Measurements from ENCODE around the gene THAP2.

Gene THAP2

DNA sequence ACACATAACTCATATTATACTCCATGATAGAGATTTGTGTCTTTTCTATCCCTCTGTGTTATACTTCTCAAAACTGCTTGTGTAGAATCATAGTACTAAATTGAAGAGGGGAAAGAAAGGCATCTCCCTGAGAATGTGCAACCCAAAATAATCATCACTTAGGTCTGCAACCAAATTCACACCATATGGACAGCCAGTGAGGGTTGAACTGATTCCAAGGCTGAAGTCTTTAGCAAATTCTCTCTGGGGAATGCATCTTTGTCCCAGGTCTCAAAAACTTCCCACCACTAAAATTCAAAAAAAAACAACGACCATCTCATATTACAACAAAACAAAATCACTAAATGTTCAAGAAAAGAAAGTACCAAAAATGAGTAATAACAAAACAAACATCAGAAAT is 11.4 kb upstream of the THAP2 start:
- peaks cover 29% of the 10 kb centered on the region for H3K4me1 Mint-ChIP-seq
- H3K9me3 Mint-ChIP-seq: no peaks in the 10 kb centered on the region
- DNase-seq (ENCODE audit: low spot score in 2 of 2) (no peak), ATAC-seq (no peak)
- no peak overlapping the region for H3K27ac Mint-ChIP-seq
- no peaks in the 10 kb centered on the region for H3K36me3 Mint-ChIP-seq
- H3K4me3 Mint-ChIP-seq: no peak overlapping the region

GRCh38 chr12:71653137-71653536 is 11.0 kb upstream of the THAP2 start:
- Mint-ChIP-seq H3K4me1 (peaks cover 29% of the 10 kb centered on the region), H3K9me3 (no peaks in the 10 kb centered on the region)

DNA sequence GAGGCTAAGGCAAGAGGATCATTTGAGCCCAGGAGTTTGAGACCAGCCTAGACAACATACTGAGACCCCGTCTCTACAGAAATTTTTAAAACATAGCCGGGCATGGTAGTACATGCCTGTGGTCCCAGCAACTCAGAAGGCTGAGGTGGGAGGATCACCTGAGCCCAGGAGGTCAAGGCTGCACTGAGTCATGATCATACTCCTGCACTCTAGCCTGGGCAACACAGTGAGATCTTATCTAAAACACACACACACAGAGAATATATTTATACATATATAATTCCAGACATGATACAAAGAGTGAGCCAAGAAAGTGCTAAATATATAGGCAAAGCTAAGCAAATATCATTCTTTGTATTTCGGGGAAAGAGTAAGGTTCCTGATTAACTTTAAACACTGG is 9.9 kb upstream of the THAP2 start:
- peaks cover 35% of the 10 kb centered on the region for H3K4me1 Mint-ChIP-seq
- peak overlapping the region; percentile 31 for H3K4me3 Mint-ChIP-seq
- H3K36me3 Mint-ChIP-seq: no peaks in the 10 kb centered on the region
- no peaks in the 10 kb centered on the region for H3K9me3 Mint-ChIP-seq
- ATAC-seq (no peak), DNase-seq (ENCODE audit: low spot score in 2 of 2) (no peak)
- H3K27ac Mint-ChIP-seq: no peak overlapping the region

More at GRCh38 chr12:71653137-71653536, 11.0 kb upstream of the THAP2 start:
- ATAC-seq (no peak), DNase-seq (ENCODE audit: low spot score in 2 of 2) (no peak)
- Mint-ChIP-seq H3K36me3 (no peaks in the 10 kb centered on the region), H3K27ac (no peak overlapping the region), H3K4me3 (no peak overlapping the region)

- H3K4me3 Mint-ChIP-seq: peak overlapping the region; percentile 31
- H3K9me3 Mint-ChIP-seq: no peaks in the 10 kb centered on the region
- no peaks in the 10 kb centered on the region for H3K36me3 Mint-ChIP-seq
- H3K27ac Mint-ChIP-seq: peak overlapping the region; percentile 47
- ATAC-seq: no peak
- H3K4me1 Mint-ChIP-seq: peaks cover 33% of the 10 kb centered on the region
- DNase-seq (ENCODE audit: low spot score in 2 of 2): no peak
Observed at GRCh38 chr12:71655495-71655894, 8.6 kb upstream of the THAP2 start.

DNA sequence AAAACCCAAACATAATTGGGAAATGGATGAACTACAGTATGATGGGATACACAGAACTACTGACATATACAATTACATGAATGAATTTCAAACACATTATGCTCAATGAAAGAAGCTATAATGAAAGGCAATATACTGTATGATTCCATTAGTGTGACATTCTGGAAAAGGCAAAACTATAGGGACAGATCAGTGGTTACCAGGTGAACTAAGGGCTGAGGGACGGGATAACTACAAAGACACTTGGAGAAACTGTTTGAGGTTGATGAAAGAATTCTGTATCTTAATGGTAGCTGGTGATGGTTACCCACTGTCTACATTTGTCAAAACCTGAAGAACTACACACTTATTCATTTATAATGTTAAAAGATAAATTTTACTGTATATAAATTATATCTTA is 8.2 kb upstream of the THAP2 start:
- DNase-seq (ENCODE audit: low spot score in 2 of 2) (no peak), ATAC-seq (no peak)
- Mint-ChIP-seq H3K4me3 (peak overlapping the region; percentile 31), H3K27ac (no peak overlapping the region), H3K9me3 (no peaks in the 10 kb centered on the region), H3K4me1 (peaks cover 33% of the 10 kb centered on the region), H3K36me3 (no peaks in the 10 kb centered on the region)

DNA sequence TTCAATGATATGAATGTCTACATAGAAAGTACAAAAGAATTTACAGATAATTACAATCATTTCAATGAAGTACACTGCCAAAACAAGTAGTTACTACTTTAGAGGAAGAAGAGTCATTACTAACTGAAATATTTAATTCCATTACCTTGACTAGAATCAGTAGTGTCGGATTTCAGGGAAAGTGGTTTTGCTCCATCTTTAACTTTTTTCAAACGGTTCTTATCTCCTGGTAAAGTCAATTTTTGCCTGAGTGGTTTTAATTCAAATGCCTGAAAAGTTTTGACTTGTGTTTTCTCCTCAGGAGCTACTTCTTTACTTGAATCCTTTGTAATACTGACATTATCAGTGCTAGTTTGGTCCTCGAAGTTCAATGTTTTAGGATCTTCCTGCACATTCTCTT is 7.4 kb upstream of the THAP2 start:
- peaks cover 36% of the 10 kb centered on the region for H3K4me1 Mint-ChIP-seq
- H3K9me3 Mint-ChIP-seq: no peaks in the 10 kb centered on the region
- ATAC-seq: no peak
- no peak overlapping the region for H3K4me3 Mint-ChIP-seq
- no peak for DNase-seq (ENCODE audit: low spot score in 2 of 2)
- H3K27ac Mint-ChIP-seq: no peak overlapping the region
- no peaks in the 10 kb centered on the region for H3K36me3 Mint-ChIP-seq

GRCh38 chr12:71661977-71662530 is 2.0 kb upstream of the THAP2 start:
- peak overlapping the region; percentile 100 for H3K27ac Mint-ChIP-seq
- H3K4me3 Mint-ChIP-seq: peak overlapping the region; percentile 99
- ATAC-seq (no peak), DNase-seq (ENCODE audit: low spot score in 2 of 2) (no peak)
- peaks cover 6% of the 10 kb centered on the region for H3K36me3 Mint-ChIP-seq
- H3K9me3 Mint-ChIP-seq: no peaks in the 10 kb centered on the region
- peaks cover 38% of the 10 kb centered on the region for H3K4me1 Mint-ChIP-seq

DNA sequence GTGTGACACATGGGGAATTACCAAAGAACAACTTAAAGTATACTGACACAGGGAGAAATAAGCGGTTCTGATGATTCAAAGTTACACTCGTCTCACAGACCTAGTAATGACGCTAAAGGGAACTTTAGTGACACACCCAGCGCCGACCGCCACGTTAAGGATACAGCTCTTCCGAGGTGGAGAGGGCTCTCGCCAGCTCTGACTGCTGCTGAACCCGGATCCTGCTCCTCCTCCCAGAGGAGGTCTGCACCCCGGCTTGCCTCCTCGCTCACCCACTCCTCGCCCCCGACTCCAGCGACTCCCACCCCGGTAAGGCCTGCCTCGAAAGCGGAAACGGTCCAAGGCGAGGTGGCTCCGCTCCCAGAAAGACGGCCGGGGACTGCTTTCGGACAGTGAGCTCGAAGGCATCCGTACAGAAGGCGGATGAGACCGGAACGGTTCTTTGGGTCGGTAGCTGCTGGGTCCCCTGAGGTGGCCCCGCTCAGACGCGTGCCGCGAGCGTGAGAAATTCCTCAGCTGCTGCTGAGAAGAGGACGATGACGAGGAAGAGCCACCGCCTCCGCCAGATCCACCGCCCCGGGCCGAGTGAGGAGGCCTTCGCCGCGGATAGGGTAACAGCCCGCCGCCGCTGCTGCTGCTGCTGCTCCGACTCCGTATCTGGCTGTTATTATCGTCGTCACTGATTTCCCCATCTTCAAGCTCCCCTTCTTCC is 1.1 kb upstream of the THAP2 start:
- Mint-ChIP-seq H3K4me1 (peaks cover 44% of the 10 kb centered on the region), H3K9me3 (peaks cover 2% of the 10 kb centered on the region), H3K4me3 (peak overlapping the region; percentile 99), H3K36me3 (peaks cover 6% of the 10 kb centered on the region), H3K27ac (peak overlapping the region; percentile 100)
- ATAC-seq (peak; percentile 83), DNase-seq (ENCODE audit: low spot score in 2 of 2) (peak; percentile 62 to 89)

DNA sequence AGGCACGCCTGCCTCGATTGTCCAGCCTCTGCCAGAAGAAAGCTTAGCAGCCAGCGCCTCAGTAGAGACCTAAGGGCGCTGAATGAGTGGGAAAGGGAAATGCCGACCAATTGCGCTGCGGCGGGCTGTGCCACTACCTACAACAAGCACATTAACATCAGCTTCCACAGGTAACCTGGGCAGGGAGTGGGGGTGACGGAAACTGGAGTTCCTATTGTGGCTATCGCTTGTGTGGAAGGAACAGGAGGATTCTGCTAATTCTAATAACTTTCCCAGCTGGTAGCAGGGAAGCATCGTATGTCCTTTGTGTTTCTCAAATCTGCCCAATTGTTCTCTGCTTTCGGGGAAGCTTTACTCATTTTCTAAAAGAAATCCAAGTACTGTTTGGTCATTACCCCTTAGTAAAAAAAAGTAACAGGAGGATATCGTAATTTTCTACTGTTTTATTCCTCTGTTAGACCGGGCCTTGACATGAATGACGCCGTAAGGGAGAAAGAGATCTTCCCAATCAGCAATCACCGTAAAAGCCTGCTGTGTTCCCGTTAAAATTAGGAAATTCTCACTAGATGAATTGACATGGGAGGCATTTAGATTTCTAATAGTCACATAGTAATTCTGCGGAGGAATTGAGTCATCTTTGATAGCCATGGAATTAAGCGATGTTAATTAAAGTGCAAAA is 449 bp downstream of the THAP2 start:
- H3K4me3 Mint-ChIP-seq: peak overlapping the region; percentile 99
- ATAC-seq (peak; percentile 12), DNase-seq (ENCODE audit: low spot score in 2 of 2) (no peak)
- peak overlapping the region; percentile 100 for H3K27ac Mint-ChIP-seq
- peaks cover 6% of the 10 kb centered on the region for H3K36me3 Mint-ChIP-seq
- peaks cover 2% of the 10 kb centered on the region for H3K9me3 Mint-ChIP-seq
- H3K4me1 Mint-ChIP-seq: peaks cover 34% of the 10 kb centered on the region

DNA sequence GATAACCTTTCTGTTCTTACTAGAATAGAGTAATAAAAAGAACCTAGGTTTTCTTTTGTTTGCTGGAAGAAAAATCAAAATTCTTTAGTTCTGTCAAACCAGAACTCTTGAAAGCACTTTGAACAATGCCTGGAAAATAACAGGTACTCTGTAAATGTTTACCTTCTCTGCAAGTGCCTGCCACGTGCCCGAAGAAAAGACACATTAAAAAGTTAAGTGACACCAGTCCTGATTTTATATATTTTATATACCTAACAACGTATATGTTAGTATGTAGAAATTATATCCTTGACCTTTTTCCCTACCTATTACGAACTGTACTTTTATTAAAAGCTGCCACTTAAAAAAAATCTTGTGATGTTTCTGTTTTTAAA is 976 bp downstream of the THAP2 start:
- H3K36me3 Mint-ChIP-seq: peaks cover 6% of the 10 kb centered on the region
- H3K4me1 Mint-ChIP-seq: peaks cover 32% of the 10 kb centered on the region
- H3K9me3 Mint-ChIP-seq: peaks cover 2% of the 10 kb centered on the region
- H3K4me3 Mint-ChIP-seq: peak overlapping the region; percentile 99
- DNase-seq (ENCODE audit: low spot score in 2 of 2) (no peak), ATAC-seq (no peak)
- peak overlapping the region; percentile 100 for H3K27ac Mint-ChIP-seq

- H3K27ac Mint-ChIP-seq: peak overlapping the region; percentile 100
- peaks cover 32% of the 10 kb centered on the region for H3K4me1 Mint-ChIP-seq
- H3K36me3 Mint-ChIP-seq: peaks cover 6% of the 10 kb centered on the region
- DNase-seq (ENCODE audit: low spot score in 2 of 2) (no peak), ATAC-seq (no peak)
- H3K4me3 Mint-ChIP-seq: peak overlapping the region; percentile 99
- H3K9me3 Mint-ChIP-seq: peaks cover 2% of the 10 kb centered on the region
Observed at GRCh38 chr12:71666259-71666658, 2.2 kb downstream of the THAP2 start.

DNA sequence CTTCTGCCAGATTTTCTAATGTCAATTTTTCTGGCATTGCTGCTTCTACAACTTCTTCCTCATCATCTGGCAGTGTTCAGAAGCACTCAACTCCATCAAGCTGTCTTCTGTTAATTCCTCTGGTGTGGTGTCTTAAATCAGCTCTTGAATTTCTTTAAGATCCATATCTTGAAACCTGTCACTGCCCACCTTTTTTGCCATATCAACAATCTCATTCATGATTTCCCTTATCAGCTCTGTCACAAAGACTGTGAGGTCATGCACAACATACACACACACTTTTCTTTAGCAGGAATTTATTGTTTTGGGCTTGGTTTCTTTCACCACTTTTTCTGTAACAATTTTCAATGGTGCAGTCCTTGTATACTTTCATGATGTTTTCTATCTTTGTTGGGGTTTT is 7.2 kb downstream of the THAP2 start:
- no peak overlapping the region for H3K4me3 Mint-ChIP-seq
- no peak for DNase-seq (ENCODE audit: low spot score in 2 of 2)
- no peaks in the 10 kb centered on the region for H3K36me3 Mint-ChIP-seq
- no peak for ATAC-seq
- no peak overlapping the region for H3K27ac Mint-ChIP-seq
- H3K9me3 Mint-ChIP-seq: peaks cover 2% of the 10 kb centered on the region
- H3K4me1 Mint-ChIP-seq: peaks cover 10% of the 10 kb centered on the region

GRCh38 chr12:71671816-71672215 is 7.7 kb downstream of the THAP2 start:
- no peak overlapping the region for H3K27ac Mint-ChIP-seq
- H3K4me1 Mint-ChIP-seq: peaks cover 9% of the 10 kb centered on the region
- no peak for DNase-seq (ENCODE audit: low spot score in 2 of 2)
- peaks cover 2% of the 10 kb centered on the region for H3K9me3 Mint-ChIP-seq
- no peaks in the 10 kb centered on the region for H3K36me3 Mint-ChIP-seq
- no peak overlapping the region for H3K4me3 Mint-ChIP-seq
- no peak for ATAC-seq

- ATAC-seq: no peak
Observed at GRCh38 chr12:71682466-71682865, 18.4 kb downstream of the THAP2 start.

DNA sequence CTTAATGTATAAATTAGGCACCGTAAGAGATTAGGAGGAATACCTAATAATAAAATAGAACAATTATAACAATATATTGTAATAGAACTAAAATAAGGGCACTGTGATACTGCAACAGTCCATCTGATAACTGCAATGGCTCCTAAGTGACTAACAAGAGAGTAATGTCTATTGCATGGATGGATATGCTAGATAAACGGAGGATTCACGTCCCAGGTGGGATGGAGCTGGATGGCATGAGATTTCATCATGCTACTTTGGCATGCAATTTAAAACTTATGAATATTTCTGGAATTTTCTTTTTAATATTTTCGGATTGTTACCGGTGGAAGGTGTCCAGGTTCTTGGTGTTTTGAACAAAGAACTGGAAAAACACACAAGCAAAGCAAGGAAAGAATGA is 19.5 kb downstream of the THAP2 start:
- H3K9me3 Mint-ChIP-seq: no peaks in the 10 kb centered on the region
- H3K36me3 Mint-ChIP-seq: no peaks in the 10 kb centered on the region
- peaks cover 9% of the 10 kb centered on the region for H3K4me1 Mint-ChIP-seq
- no peak overlapping the region for H3K4me3 Mint-ChIP-seq
- DNase-seq (ENCODE audit: low spot score in 2 of 2) (no peak), ATAC-seq (no peak)
- no peak overlapping the region for H3K27ac Mint-ChIP-seq

More at GRCh38 chr12:71682466-71682865, 18.4 kb downstream of the THAP2 start:
- Mint-ChIP-seq H3K4me1 (peaks cover under 1% of the 10 kb centered on the region), H3K27ac (no peak overlapping the region), H3K36me3 (no peaks in the 10 kb centered on the region), H3K9me3 (no peaks in the 10 kb centered on the region), H3K4me3 (no peak overlapping the region)
- DNase-seq (ENCODE audit: low spot score in 2 of 2): no peak

DNA sequence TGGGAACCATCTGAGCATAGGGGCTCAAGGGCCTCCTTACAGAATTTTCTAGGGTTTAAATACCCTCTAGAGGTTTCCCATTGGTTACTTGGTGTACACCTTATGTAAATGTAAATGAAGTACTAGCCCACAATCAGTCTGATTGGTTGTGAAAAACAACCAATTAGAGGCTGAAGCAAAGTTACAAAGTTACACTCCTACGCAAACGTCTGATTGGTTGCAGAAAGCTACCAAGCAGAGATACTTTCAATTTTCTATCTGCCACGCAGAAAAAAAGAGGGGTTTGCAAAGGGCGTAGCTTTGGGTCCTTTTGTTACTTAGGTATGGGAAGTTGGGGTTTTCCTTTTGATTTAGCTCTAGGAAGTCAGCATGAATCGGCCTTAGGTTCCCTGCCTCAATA is 20.0 kb downstream of the THAP2 start:
- peaks cover 9% of the 10 kb centered on the region for H3K4me1 Mint-ChIP-seq
- no peaks in the 10 kb centered on the region for H3K36me3 Mint-ChIP-seq
- H3K4me3 Mint-ChIP-seq: no peak overlapping the region
- DNase-seq (ENCODE audit: low spot score in 2 of 2) (no peak), ATAC-seq (no peak)
- H3K9me3 Mint-ChIP-seq: no peaks in the 10 kb centered on the region
- no peak overlapping the region for H3K27ac Mint-ChIP-seq
